Stimulated activated memory B cell treated with anti-CD40 and anti-IgM and Interleukin-4, amounts not matched to agents 10 μg/mL and 1 μg/mL and 100 μg/mL, for 72 hours (primary cell): ENCODE data around the gene PKD2.
"Not testable (repeated sequence)": the region's sequence is repeated elsewhere in the genome, so short reads cannot be mapped to it uniquely, and the experiment has no call there.

Experiments
- ATAC-seq: fragments of 150-1000 bp; cut with Tn5 transposase; 2 replicates; pipeline ENCODE4 v1.10.0; 2021
- H3K27ac Mint-ChIP-seq: one replicate; pipeline ENCODE4 v1.8.0; 2022; ENCODE audit warnings: mild to moderate bottlenecking, mixed read lengths
- H3K27me3 Mint-ChIP-seq: one replicate; pipeline ENCODE4 v1.8.0; 2022; ENCODE audit warnings: mixed read lengths
- H3K36me3 Mint-ChIP-seq: one replicate; pipeline ENCODE4 v1.8.0; 2022; ENCODE audit warnings: mixed read lengths
- H3K4me1 Mint-ChIP-seq: one replicate; pipeline ENCODE4 v1.8.0; 2022; ENCODE audit warnings: mixed read lengths
- H3K4me3 Mint-ChIP-seq: one replicate; pipeline ENCODE4 v1.8.0; 2022; ENCODE audit warnings: mild to moderate bottlenecking, moderate library complexity, mixed read lengths
- H3K9me3 Mint-ChIP-seq: one replicate; pipeline ENCODE4 v1.8.0; 2022; ENCODE audit warnings: mixed read lengths

The PKD2 gene

GRCh38 chr4:88008122-88008742 is 797 bp downstream of the PKD2 start:
- H3K4me1 Mint-ChIP-seq: peaks cover 25% of the 10 kb centered on the region
- H3K4me3 Mint-ChIP-seq: peak overlapping the region; percentile 89
- H3K27ac Mint-ChIP-seq: peak overlapping the region; percentile 46
- no peaks in the 10 kb centered on the region for H3K27me3 Mint-ChIP-seq
- H3K36me3 Mint-ChIP-seq: no peaks in the 10 kb centered on the region
- H3K9me3 Mint-ChIP-seq: no peaks in the 10 kb centered on the region
- peak; percentile 37 for ATAC-seq

- Mint-ChIP-seq H3K4me1 (peaks cover 30% of the 10 kb centered on the region), H3K9me3 (no peaks in the 10 kb centered on the region), H3K27me3 (no peaks in the 10 kb centered on the region), H3K36me3 (no peaks in the 10 kb centered on the region), H3K4me3 (peak overlapping the region; percentile 89), H3K27ac (peak overlapping the region; percentile 46)
- no peak for ATAC-seq
Measured at GRCh38 chr4:88008743-88009171, 1.3 kb downstream of the PKD2 start.

- Mint-ChIP-seq H3K27ac (no peak overlapping the region), H3K9me3 (no peaks in the 10 kb centered on the region), H3K27me3 (no peaks in the 10 kb centered on the region), H3K4me1 (peaks cover 33% of the 10 kb centered on the region), H3K36me3 (no peaks in the 10 kb centered on the region), H3K4me3 (no peak overlapping the region)
- no peak for ATAC-seq
Measured at GRCh38 chr4:88009871-88010270, 2.4 kb downstream of the PKD2 start.

GRCh38 chr4:88010966-88011365 is 3.5 kb downstream of the PKD2 start:
- H3K4me3 Mint-ChIP-seq: no peak overlapping the region
- H3K36me3 Mint-ChIP-seq: no peaks in the 10 kb centered on the region
- H3K4me1 Mint-ChIP-seq: peaks cover 33% of the 10 kb centered on the region
- no peaks in the 10 kb centered on the region for H3K9me3 Mint-ChIP-seq
- ATAC-seq: no peak
- H3K27me3 Mint-ChIP-seq: no peaks in the 10 kb centered on the region
- no peak overlapping the region for H3K27ac Mint-ChIP-seq

- no peaks in the 10 kb centered on the region for H3K9me3 Mint-ChIP-seq
- peak; percentile 69 for ATAC-seq
- no peak overlapping the region for H3K4me3 Mint-ChIP-seq
- no peaks in the 10 kb centered on the region for H3K36me3 Mint-ChIP-seq
- H3K27me3 Mint-ChIP-seq: no peaks in the 10 kb centered on the region
- H3K27ac Mint-ChIP-seq: peak overlapping the region; percentile 57
- H3K4me1 Mint-ChIP-seq: peaks cover 33% of the 10 kb centered on the region
Measured at GRCh38 chr4:88012647-88013046, 5.2 kb downstream of the PKD2 start.

- no peak overlapping the region for H3K27ac Mint-ChIP-seq
- no peaks in the 10 kb centered on the region for H3K9me3 Mint-ChIP-seq
Measured at GRCh38 chr4:88014386-88014905, 7.0 kb downstream of the PKD2 start.

GRCh38 chr4:88015659-88016295 is 8.3 kb downstream of the PKD2 start:
- Mint-ChIP-seq H3K27me3 (no peaks in the 10 kb centered on the region), H3K4me3 (no peak overlapping the region)

More at GRCh38 chr4:88014386-88014905, 7.0 kb downstream of the PKD2 start:
- ATAC-seq: no peak
- no peaks in the 10 kb centered on the region for H3K27me3 Mint-ChIP-seq
- H3K36me3 Mint-ChIP-seq: no peaks in the 10 kb centered on the region
- H3K4me1 Mint-ChIP-seq: peaks cover 26% of the 10 kb centered on the region
- H3K4me3 Mint-ChIP-seq: no peak overlapping the region

GRCh38 chr4:88017516-88018297 is 10.3 kb downstream of the PKD2 start:
- H3K4me3 Mint-ChIP-seq: no peak overlapping the region
- H3K36me3 Mint-ChIP-seq: peaks cover 7% of the 10 kb centered on the region
- no peaks in the 10 kb centered on the region for H3K9me3 Mint-ChIP-seq
- H3K27ac Mint-ChIP-seq: no peak overlapping the region
- ATAC-seq: no peak
- no peaks in the 10 kb centered on the region for H3K27me3 Mint-ChIP-seq
- H3K4me1 Mint-ChIP-seq: peaks cover 13% of the 10 kb centered on the region

More at GRCh38 chr4:88015659-88016295, 8.3 kb downstream of the PKD2 start:
- H3K36me3 Mint-ChIP-seq: no peaks in the 10 kb centered on the region
- no peak for ATAC-seq
- peaks cover 23% of the 10 kb centered on the region for H3K4me1 Mint-ChIP-seq
- H3K27ac Mint-ChIP-seq: no peak overlapping the region
- H3K9me3 Mint-ChIP-seq: no peaks in the 10 kb centered on the region

GRCh38 chr4:88018466-88018865 is 11.0 kb downstream of the PKD2 start:
- Mint-ChIP-seq H3K36me3 (peaks cover 7% of the 10 kb centered on the region), H3K27ac (no peak overlapping the region), H3K9me3 (no peaks in the 10 kb centered on the region), H3K4me1 (peaks cover 6% of the 10 kb centered on the region), H3K27me3 (no peaks in the 10 kb centered on the region), H3K4me3 (no peak overlapping the region)
- ATAC-seq: no peak

- Mint-ChIP-seq H3K4me3 (no peak overlapping the region), H3K9me3 (peaks cover 9% of the 10 kb centered on the region), H3K27me3 (no peaks in the 10 kb centered on the region), H3K27ac (no peak overlapping the region), H3K4me1 (no peaks in the 10 kb centered on the region), H3K36me3 (peaks cover 18% of the 10 kb centered on the region)
- ATAC-seq: no peak
Measured at GRCh38 chr4:88021824-88022223, 14.4 kb downstream of the PKD2 start.

- peaks cover 21% of the 10 kb centered on the region for H3K36me3 Mint-ChIP-seq
- H3K4me1 Mint-ChIP-seq: no peaks in the 10 kb centered on the region
- no peaks in the 10 kb centered on the region for H3K27me3 Mint-ChIP-seq
- no peak overlapping the region for H3K4me3 Mint-ChIP-seq
- H3K9me3 Mint-ChIP-seq: peaks cover 12% of the 10 kb centered on the region
- H3K27ac Mint-ChIP-seq: no peak overlapping the region
- ATAC-seq: no peak
Measured at GRCh38 chr4:88022289-88022688, 14.9 kb downstream of the PKD2 start.

- Mint-ChIP-seq H3K36me3 (peaks cover 33% of the 10 kb centered on the region), H3K9me3 (peaks cover 14% of the 10 kb centered on the region)
- ATAC-seq, H3K27me3 Mint-ChIP-seq, H3K4me1 Mint-ChIP-seq, H3K27ac Mint-ChIP-seq, H3K4me3 Mint-ChIP-seq: not testable (repeated sequence)
Measured at GRCh38 chr4:88025868-88026661, 18.6 kb downstream of the PKD2 start.

- peaks cover 26% of the 10 kb centered on the region for H3K36me3 Mint-ChIP-seq
- H3K27ac Mint-ChIP-seq: no peak overlapping the region
- no peak overlapping the region for H3K4me3 Mint-ChIP-seq
- peak; percentile 45 for ATAC-seq
- H3K27me3 Mint-ChIP-seq: no peaks in the 10 kb centered on the region
- H3K9me3 Mint-ChIP-seq: peaks cover 14% of the 10 kb centered on the region
- H3K4me1 Mint-ChIP-seq: no peaks in the 10 kb centered on the region
Measured at GRCh38 chr4:88027611-88028608, 20.5 kb downstream of the PKD2 start.

GRCh38 chr4:88028946-88029345 is 21.5 kb downstream of the PKD2 start:
- Mint-ChIP-seq H3K4me1 (no peaks in the 10 kb centered on the region), H3K9me3 (peaks cover 14% of the 10 kb centered on the region), H3K4me3 (no peak overlapping the region), H3K36me3 (peaks cover 26% of the 10 kb centered on the region), H3K27ac (no peak overlapping the region), H3K27me3 (no peaks in the 10 kb centered on the region)
- no peak for ATAC-seq
